Measurements from ENCODE around the gene ATXN1. TPM values are rescaled to one million over a fixed set of nuclear protein-coding genes. Genes with fewer than 3 reads are reported as not detected.

Gene ATXN1
- total and polyA plus RNA-seq, 2 of the 8 experiments (the other 6 are each of a cell fraction or from before 2014, with no cell fraction given) = 1.6 to 4.0 TPM

- no peaks in the 10 kb centered on the region for H4K20me1 ChIP-seq (replicated peaks in 1 of 2; ENCODE audit: control insufficient read depth in 1 of 2, insufficient read depth in 2 of 2, low read length in 2 of 2)
- H4K8ac ChIP-seq (ENCODE audit: extremely low read depth, insufficient read depth, low read length) = no peak overlapping the region
- DNase-seq (ENCODE audit: low read depth in 1 of 2, low spot score in 2 of 2) (no peak), FAIRE-seq (no peak)
- no peak overlapping the region for H3K14ac ChIP-seq (ENCODE audit: insufficient read length)
- no peaks in the 10 kb centered on the region; the same call in 1 of the 2 replicates for H3K23me2 ChIP-seq (ENCODE audit: low read depth, low read length)
- no peak overlapping the region for H3K9ac ChIP-seq (replicated peaks in 1 of 4; ENCODE audit: extremely low read depth in 1 of 4, low read depth in 3 of 4, low read length in 3 of 4)
- no peak overlapping the region for H4K5ac ChIP-seq (ENCODE audit: insufficient read length, low read depth, low read length)
- no peak overlapping the region for H4K91ac ChIP-seq (replicated peaks; ENCODE audit: insufficient read length, low read length)
- H2BK12ac ChIP-seq (ENCODE audit: low read depth, low read length) = no peak overlapping the region
- H3K27me3 ChIP-seq (replicated peaks in 1 of 4; ENCODE audit: control insufficient read depth in 3 of 4, extremely low read depth in 1 of 4, insufficient read depth in 3 of 4, low read length in 3 of 4) = no peaks in the 10 kb centered on the region
- H3K56ac ChIP-seq (replicated peaks; ENCODE audit: insufficient read length, low read depth, low read length) = no peak overlapping the region
- H3K4me1 ChIP-seq (replicated peaks in 1 of 4; ENCODE audit: control insufficient read depth in 3 of 4, insufficient read depth in 4 of 4, low read length in 3 of 4) = peaks cover 0 to 3% (median under 1%) of the 10 kb centered on the region in 4 experiments; a peak in 1 of 7 replicates
- H2BK20ac ChIP-seq (ENCODE audit: low read length) = no peak overlapping the region
- H3K23ac ChIP-seq (ENCODE audit: insufficient read length) = no peak overlapping the region
- H3K18ac ChIP-seq (ENCODE audit: extremely low read depth, low read length) = no peak overlapping the region
- H2BK120ac ChIP-seq (replicated peaks; ENCODE audit: low read depth, low read length) = no peak overlapping the region
- no peak overlapping the region for H3K4me3 ChIP-seq (ENCODE audit: extremely low read depth in 1 of 4, insufficient read depth in 2 of 4, low read depth in 3 of 4, low read length in 4 of 4)
- no peaks in the 10 kb centered on the region for H3K36me3 ChIP-seq (ENCODE audit: control insufficient read depth in 2 of 4, insufficient read depth in 4 of 4, low read length in 3 of 4)
- TF ChIP-seq CHD2 (IDR thresholded peaks at IDR 0.05; ENCODE audit: low read length) (no peak), CTCF (IDR thresholded peaks at IDR 0.05; ENCODE audit: control extremely low read depth in 1 of 3, insufficient read depth in 1 of 3, low read depth in 1 of 3, low read length in 3 of 3) (peak in 1 of 3 experiments; percentile 6; a peak in 1 of 4 replicates), TAF7 (optimal IDR thresholded peaks at IDR 0.05; ENCODE audit: borderline replicate concordance, low read depth, low read length) (no peak), TCF12 (IDR thresholded peaks at IDR 0.05; ENCODE audit: low read depth, low read length) (no peak)
- H2AK5ac ChIP-seq (ENCODE audit: low read depth, low read length) = no peak overlapping the region
- H3K79me1 ChIP-seq (ENCODE audit: low read depth, low read length) = no peaks in the 10 kb centered on the region
- no peak overlapping the region for H3K4ac ChIP-seq (replicated peaks; ENCODE audit: insufficient read length, low read depth, low read length)
- no peak overlapping the region for H3K27ac ChIP-seq (ENCODE audit: low read depth, low read length)
- 90% methylated on average over 1 of the region's 1 CpG; no CpG with 5 or more reads in 1 of the 2 experiments for WGBS, 2 experiments (ENCODE audit: extremely low coverage in 1 of 2, insufficient coverage in 1 of 2, insufficient read length in 1 of 2, insufficient replicate concordance in 2 of 2, low coverage in 1 of 2, low lambda C conversion rate in 2 of 2, missing lambda C conversion rate in 1 of 2)
- H2AFZ ChIP-seq (ENCODE audit: low read length) = no peak overlapping the region
- ChIA-PET CTCF (ENCODE audit: partially characterized antibody) (no interaction called here), POLR2A (ENCODE audit: partially characterized antibody) (no interaction called here)
- no peaks in the 10 kb centered on the region for H3K79me2 ChIP-seq (ENCODE audit: control insufficient read depth in 1 of 2, insufficient read depth in 2 of 2, low read length in 2 of 2)
- H2BK5ac ChIP-seq (ENCODE audit: low read depth, low read length) = no peak overlapping the region
- no peak overlapping the region for H2BK15ac ChIP-seq (ENCODE audit: low read length)
- H3K9me3 ChIP-seq (ENCODE audit: insufficient read depth in 2 of 2, low read depth in 1 of 2, low read length in 1 of 2) = peaks cover 0 to 4% of the 10 kb centered on the region in 2 experiments; a peak in 2 of 4 replicates
- no peak overlapping the region for H3K4me2 ChIP-seq (ENCODE audit: insufficient read depth in 1 of 2, low read depth in 2 of 2, low read length in 2 of 2)
Observed at GRCh38 chr6:16482702-16483314, 278.5 kb downstream of the ATXN1 start.
